Keratinocyte (primary cell): Measurements from ENCODE around the gene RASD1. TPM values are rescaled to one million over a fixed set of nuclear protein-coding genes. Genes with fewer than 3 reads are reported as not detected.

Source experiments
- DNase-seq: peaks from one replicate; pipeline ENCODE4 v3.0.0-alpha.2; 2011; ENCODE audit warnings: low read depth, missing footprints, low spot score
- FAIRE-seq: peaks from 2 replicates; lab custom pipeline; 2011; peaks lifted over from hg19 to GRCh38; lab: Jason Lieb, UNC
- H2AFZ ChIP-seq: 2 replicates; pipeline ENCODE4 v1.6.0; 2012; ENCODE audit warnings: low read length, control low read depth, inconsistent platforms; ENCODE audit not compliant: control insufficient read depth
- H3K27ac ChIP-seq: 2 replicates; pipeline ENCODE4 v1.5.1; 2011; ENCODE audit warnings: low read length; ENCODE audit not compliant: control insufficient read depth, insufficient read depth
- H3K27me3 ChIP-seq: 3 replicates; pipeline ENCODE4 v1.6.0; 2011; ENCODE audit warnings: low read length; ENCODE audit not compliant: control insufficient read depth, insufficient read depth; ENCODE audit errors: extremely low read depth
- H3K36me3 ChIP-seq, 2 experiments: 2 replicates in 1 of 2; 3 replicates in 1 of 2; pipeline ENCODE4 v1.5.1; 2011; ENCODE audit warnings: low read length in 2 of 2, mild to moderate bottlenecking in 1 of 2; ENCODE audit not compliant: control insufficient read depth in 2 of 2, insufficient read depth in 2 of 2; ENCODE audit errors: extremely low read depth in 1 of 2
- H3K4me1 ChIP-seq: 3 replicates; pipeline ENCODE4 v1.5.1; 2011; ENCODE audit warnings: low read length; ENCODE audit not compliant: control insufficient read depth, insufficient read depth; ENCODE audit errors: extremely low read depth
- H3K4me2 ChIP-seq: 3 replicates; pipeline ENCODE4 v1.6.0; 2011; ENCODE audit warnings: low read depth, low read length; ENCODE audit not compliant: control insufficient read depth, insufficient read depth; ENCODE audit errors: extremely low read depth
- H3K4me3 ChIP-seq, 3 experiments: fragments of 200-600 bp in 1 of 3; sonication (generic) in 1 of 3; 2 replicates in 2 of 3; 3 replicates in 1 of 3; pipeline ENCODE4 v1.5.1; 2011 to 2016; ENCODE audit warnings: low read length in 3 of 3, mild to moderate bottlenecking in 3 of 3, control low read depth in 2 of 3, inconsistent platforms in 1 of 3, low read depth in 1 of 3, mixed read lengths in 1 of 3, mixed run types in 1 of 3, moderate library complexity in 1 of 3; ENCODE audit not compliant: control insufficient read depth in 2 of 3, insufficient read depth in 2 of 3; ENCODE audit errors: extremely low read depth in 1 of 3
- H3K79me2 ChIP-seq: 2 replicates; pipeline ENCODE4 v1.6.0; 2012; ENCODE audit warnings: low read length; ENCODE audit not compliant: control insufficient read depth, insufficient read depth
- H3K9ac ChIP-seq: 3 replicates; pipeline ENCODE4 v1.6.0; 2011; ENCODE audit warnings: low read length; ENCODE audit not compliant: control insufficient read depth, insufficient read depth; ENCODE audit errors: extremely low read depth
- H3K9me1 ChIP-seq: 3 replicates; pipeline ENCODE4 v1.6.0; 2011; ENCODE audit warnings: low read length; ENCODE audit not compliant: control insufficient read depth, insufficient read depth; ENCODE audit errors: extremely low read depth
- H3K9me3 ChIP-seq: 2 replicates; pipeline ENCODE4 v1.5.1; 2012; ENCODE audit warnings: low read depth, low read length; ENCODE audit not compliant: control insufficient read depth
- H4K20me1 ChIP-seq: 3 replicates; pipeline ENCODE4 v1.6.0; 2011; ENCODE audit warnings: low read length; ENCODE audit not compliant: control insufficient read depth, insufficient read depth; ENCODE audit errors: extremely low read depth
- EZH2 ChIP-seq: IDR thresholded peaks from one replicate; pipeline ENCODE4 v1.6.1; 2012; ENCODE audit warnings: inconsistent platforms, mild to moderate bottlenecking, low read length, moderate library complexity
- dilution Hi-C: fragments of 300-500 bp; cut with MboI; formaldehyde crosslinking; loops from one replicate; pipeline ENCODE4 v1.7.0; 2020; ENCODE audit warnings: low sequenced_read_pairs; ENCODE audit not compliant: extremely low pct_ligation_motif_present
- polyA plus RNA-seq, 5 experiments: library from polyadenylated mRNA; depleted of rRNA in 3 of 5; stranded (reverse) in 3 of 5; stranded (forward) in 1 of 5; unstranded in 1 of 5; fragments of >200 nt; gene quantifications; 1 replicate in 1 of 5; 2 replicates in 3 of 5; 3 replicates in 1 of 5; pipeline versions ENCODE4 v1.2.1 to v1.2.3, GENCODE V29; 2011 to 2012; ENCODE audit warnings: missing spikeins in 2 of 5, low read depth in 1 of 5, low replicate concordance in 1 of 5
- TF ChIP-seq, protein P1 (sequence below), 3 experiments: IDR thresholded peaks in 1 of 3; conservative IDR thresholded peaks in 1 of 3; optimal IDR thresholded peaks in 1 of 3; 2 replicates in 2 of 3; 3 replicates in 1 of 3; pipeline versions ENCODE3 to v1.5.1; 2011; ENCODE audit warnings: low read length in 3 of 3, mild to moderate bottlenecking in 3 of 3, moderate library complexity in 2 of 3, control low read depth in 1 of 3, inconsistent platforms in 1 of 3; ENCODE audit not compliant: insufficient read depth in 2 of 3; ENCODE audit errors: extremely low read depth in 1 of 3

The RASD1 gene
- polyA plus RNA-seq, 1 donor (not counting 4 experiments of a cell fraction or from before 2014, with no cell fraction given): 0.20 TPM

- H3K79me2 ChIP-seq: no peaks in the 10 kb centered on the region
- no peak overlapping the region for H2AFZ ChIP-seq
- H3K36me3 ChIP-seq: no peaks in the 10 kb centered on the region
- H3K27ac ChIP-seq: no peak overlapping the region
- H3K27me3 ChIP-seq: no peaks in the 10 kb centered on the region
- no peaks in the 10 kb centered on the region for H4K20me1 ChIP-seq
- H3K4me1 ChIP-seq: no peaks in the 10 kb centered on the region
- no peak overlapping the region for H3K4me3 ChIP-seq
- H3K9ac ChIP-seq: no peak overlapping the region
- no peak overlapping the region for H3K4me2 ChIP-seq
- DNase-seq (no peak), FAIRE-seq (no peak)
- no peaks in the 10 kb centered on the region for H3K9me1 ChIP-seq
- dilution Hi-C loops: no loop called here
- TF ChIP-seq, protein P1, sequence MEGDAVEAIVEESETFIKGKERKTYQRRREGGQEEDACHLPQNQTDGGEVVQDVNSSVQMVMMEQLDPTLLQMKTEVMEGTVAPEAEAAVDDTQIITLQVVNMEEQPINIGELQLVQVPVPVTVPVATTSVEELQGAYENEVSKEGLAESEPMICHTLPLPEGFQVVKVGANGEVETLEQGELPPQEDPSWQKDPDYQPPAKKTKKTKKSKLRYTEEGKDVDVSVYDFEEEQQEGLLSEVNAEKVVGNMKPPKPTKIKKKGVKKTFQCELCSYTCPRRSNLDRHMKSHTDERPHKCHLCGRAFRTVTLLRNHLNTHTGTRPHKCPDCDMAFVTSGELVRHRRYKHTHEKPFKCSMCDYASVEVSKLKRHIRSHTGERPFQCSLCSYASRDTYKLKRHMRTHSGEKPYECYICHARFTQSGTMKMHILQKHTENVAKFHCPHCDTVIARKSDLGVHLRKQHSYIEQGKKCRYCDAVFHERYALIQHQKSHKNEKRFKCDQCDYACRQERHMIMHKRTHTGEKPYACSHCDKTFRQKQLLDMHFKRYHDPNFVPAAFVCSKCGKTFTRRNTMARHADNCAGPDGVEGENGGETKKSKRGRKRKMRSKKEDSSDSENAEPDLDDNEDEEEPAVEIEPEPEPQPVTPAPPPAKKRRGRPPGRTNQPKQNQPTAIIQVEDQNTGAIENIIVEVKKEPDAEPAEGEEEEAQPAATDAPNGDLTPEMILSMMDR (optimal IDR thresholded peaks at IDR 0.05 in 1 of 3, IDR thresholded peaks at IDR 0.05 in 1 of 3, conservative IDR thresholded peaks at IDR 0.05 in 1 of 3; ENCODE audit: extremely low read depth in 1 of 3, insufficient read depth in 2 of 3, low read length in 3 of 3): no peak
- no peak for TF ChIP-seq EZH2
- no peaks in the 10 kb centered on the region for H3K9me3 ChIP-seq
Measured at GRCh38 chr17:17536702-17537101, 40.5 kb upstream of the RASD1 start.

DNA sequence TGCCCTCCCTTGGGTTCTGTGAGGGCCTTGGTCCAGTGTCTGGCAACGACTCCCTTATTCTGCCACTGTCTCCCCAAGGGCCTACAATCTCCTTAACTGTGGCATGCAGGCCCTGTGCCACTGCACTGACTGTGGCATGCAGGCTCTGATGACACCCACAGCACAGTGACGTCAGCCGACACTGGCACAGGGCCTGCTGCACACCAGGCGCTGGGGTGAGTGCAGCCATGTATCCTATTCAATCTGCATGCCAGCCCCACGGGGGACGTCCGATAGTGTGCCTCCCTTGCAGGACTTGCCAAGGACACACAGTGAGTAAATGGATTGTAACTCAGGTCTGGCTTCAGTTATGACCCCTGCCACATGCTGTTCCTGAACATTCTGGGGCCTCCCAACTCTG, 39.8 kb upstream of the RASD1 start:
- no peaks in the 10 kb centered on the region for H4K20me1 ChIP-seq
- DNase-seq (no peak), FAIRE-seq (no peak)
- H2AFZ ChIP-seq: no peak overlapping the region
- H3K27me3 ChIP-seq: no peaks in the 10 kb centered on the region
- H3K36me3 ChIP-seq: no peaks in the 10 kb centered on the region
- H3K27ac ChIP-seq: no peak overlapping the region
- dilution Hi-C loops: no loop called here
- H3K9me1 ChIP-seq: no peaks in the 10 kb centered on the region
- no peak overlapping the region for H3K4me3 ChIP-seq
- H3K4me2 ChIP-seq: no peak overlapping the region
- TF ChIP-seq EZH2: no peak
- TF ChIP-seq, protein P1 (optimal IDR thresholded peaks at IDR 0.05 in 1 of 3, IDR thresholded peaks at IDR 0.05 in 1 of 3, conservative IDR thresholded peaks at IDR 0.05 in 1 of 3; ENCODE audit: extremely low read depth in 1 of 3, insufficient read depth in 2 of 3, low read length in 3 of 3): no peak
- H3K4me1 ChIP-seq: no peaks in the 10 kb centered on the region
- no peaks in the 10 kb centered on the region for H3K79me2 ChIP-seq
- no peak overlapping the region for H3K9ac ChIP-seq
- no peaks in the 10 kb centered on the region for H3K9me3 ChIP-seq
